Measurements from ENCODE around the gene OSER1. TPM values are rescaled to one million over a fixed set of nuclear protein-coding genes. Genes with fewer than 3 reads are reported as not detected.

OSER1 gene
- total RNA-seq, 1 donor from 2014 or later: 53.2 TPM

DNA sequence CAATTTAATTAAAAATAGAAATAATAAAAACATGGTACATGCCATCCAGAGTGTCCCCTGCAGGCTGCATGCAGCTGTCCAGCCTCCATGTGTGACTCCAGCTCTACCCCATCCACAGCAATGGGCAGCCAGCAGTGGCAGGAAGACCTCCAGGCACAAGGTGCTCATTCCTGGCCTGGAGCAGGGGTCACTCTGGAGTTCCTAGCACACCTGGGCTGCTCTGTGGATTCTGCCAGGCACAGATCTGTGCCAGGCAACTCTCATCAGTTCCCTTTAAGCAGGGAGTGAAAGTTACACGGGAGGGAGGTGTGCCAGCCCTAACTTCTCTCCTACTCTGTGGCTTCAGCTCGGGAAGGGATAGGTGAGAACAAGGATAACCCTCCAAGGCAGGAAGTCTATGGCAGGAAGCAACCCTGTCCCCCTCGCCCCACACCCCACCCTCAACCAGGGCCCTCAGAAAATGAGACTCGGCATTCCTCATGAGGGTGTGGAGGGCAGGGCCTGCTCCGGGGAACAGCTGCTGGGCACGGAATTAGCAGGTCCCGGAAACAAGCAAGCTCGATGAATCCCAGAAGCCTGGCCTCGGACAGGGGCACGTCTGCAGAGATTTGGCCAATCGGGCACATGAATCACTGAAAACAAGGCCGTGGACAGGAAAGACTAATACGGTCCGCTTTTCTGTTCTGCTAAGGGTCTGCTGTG, 33.6 kb downstream of the OSER1 start:
- no peaks in the 10 kb centered on the region for H3K36me3 ChIP-seq (ENCODE audit: control insufficient read depth, insufficient read depth, low read length)
- no peak overlapping the region for H3K4me3 ChIP-seq (ENCODE audit: low read depth, low read length)
- no peak for DNase-seq (ENCODE audit: low read depth)
- TF ChIP-seq, protein P1, sequence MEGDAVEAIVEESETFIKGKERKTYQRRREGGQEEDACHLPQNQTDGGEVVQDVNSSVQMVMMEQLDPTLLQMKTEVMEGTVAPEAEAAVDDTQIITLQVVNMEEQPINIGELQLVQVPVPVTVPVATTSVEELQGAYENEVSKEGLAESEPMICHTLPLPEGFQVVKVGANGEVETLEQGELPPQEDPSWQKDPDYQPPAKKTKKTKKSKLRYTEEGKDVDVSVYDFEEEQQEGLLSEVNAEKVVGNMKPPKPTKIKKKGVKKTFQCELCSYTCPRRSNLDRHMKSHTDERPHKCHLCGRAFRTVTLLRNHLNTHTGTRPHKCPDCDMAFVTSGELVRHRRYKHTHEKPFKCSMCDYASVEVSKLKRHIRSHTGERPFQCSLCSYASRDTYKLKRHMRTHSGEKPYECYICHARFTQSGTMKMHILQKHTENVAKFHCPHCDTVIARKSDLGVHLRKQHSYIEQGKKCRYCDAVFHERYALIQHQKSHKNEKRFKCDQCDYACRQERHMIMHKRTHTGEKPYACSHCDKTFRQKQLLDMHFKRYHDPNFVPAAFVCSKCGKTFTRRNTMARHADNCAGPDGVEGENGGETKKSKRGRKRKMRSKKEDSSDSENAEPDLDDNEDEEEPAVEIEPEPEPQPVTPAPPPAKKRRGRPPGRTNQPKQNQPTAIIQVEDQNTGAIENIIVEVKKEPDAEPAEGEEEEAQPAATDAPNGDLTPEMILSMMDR (IDR thresholded peaks at IDR 0.05; ENCODE audit: insufficient read depth, low read length, severe bottlenecking): no peak
- no peaks in the 10 kb centered on the region for H3K27me3 ChIP-seq (ENCODE audit: control insufficient read depth, insufficient read depth, low read length)
- no peak for FAIRE-seq

DNA sequence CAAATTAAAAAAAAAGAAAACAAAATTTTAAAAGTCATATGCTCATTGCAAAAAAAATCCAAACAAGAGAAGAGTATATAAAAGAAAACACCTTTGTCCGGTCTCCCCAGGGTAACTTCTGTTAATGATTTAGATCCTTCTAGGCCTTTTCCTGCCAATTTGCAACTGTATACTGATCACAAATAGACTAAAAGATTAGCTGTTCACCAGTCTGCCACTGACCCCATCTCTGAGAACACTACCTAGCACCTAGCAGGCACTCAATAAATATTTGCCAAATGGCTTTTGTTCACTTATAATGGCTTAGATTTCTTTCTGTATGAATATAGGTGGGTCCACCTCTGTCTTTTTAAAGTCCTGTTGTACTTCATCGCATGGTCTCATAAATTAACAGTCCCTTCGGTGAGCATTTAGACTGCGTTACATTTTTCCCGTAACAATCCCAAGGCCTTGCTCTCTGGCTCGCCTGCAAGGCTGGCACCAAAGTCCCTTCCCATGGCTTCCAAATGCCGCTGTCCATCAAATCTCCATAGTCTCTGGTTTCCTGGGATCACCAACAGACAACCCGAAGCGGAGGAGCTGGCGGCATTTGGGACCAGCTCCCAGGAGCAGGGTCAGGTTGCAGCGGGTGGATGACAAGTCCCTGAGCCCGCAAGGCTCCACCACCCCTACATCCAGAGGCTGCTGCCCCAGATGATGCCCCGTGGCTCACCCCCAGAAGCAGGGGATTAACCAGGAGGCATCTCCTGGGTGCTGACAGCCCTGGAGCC, 35.4 kb downstream of the OSER1 start:
- H3K27me3 ChIP-seq (ENCODE audit: control insufficient read depth, insufficient read depth, low read length): peaks cover 1% of the 10 kb centered on the region
- TF ChIP-seq, protein P1 (IDR thresholded peaks at IDR 0.05; ENCODE audit: insufficient read depth, low read length, severe bottlenecking): no peak
- DNase-seq (ENCODE audit: low read depth) (no peak), FAIRE-seq (no peak)
- no peak overlapping the region for H3K4me3 ChIP-seq (ENCODE audit: low read depth, low read length)
- H3K36me3 ChIP-seq (ENCODE audit: control insufficient read depth, insufficient read depth, low read length): no peaks in the 10 kb centered on the region

DNA sequence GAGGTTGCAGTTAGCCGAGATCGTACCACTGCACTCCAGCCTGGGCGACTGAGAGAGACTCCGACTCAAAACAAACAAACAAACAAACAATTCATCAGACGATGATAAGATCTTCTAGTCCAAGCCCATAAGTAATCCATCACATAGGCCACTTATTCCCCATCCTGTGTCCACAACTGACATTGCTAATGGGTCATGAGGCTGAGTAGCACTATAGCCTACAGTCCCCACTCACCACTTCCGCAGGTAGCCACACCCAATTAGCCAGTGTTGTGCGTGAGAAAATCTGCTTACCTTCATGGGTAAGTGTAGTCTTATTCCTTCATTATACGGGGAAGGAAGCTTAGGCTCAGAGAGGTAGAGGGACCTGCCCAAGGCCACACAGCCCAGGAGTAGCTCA, 36.7 kb downstream of the OSER1 start:
- DNase-seq (ENCODE audit: low read depth): no peak
- H3K36me3 ChIP-seq (ENCODE audit: control insufficient read depth, insufficient read depth, low read length): no peaks in the 10 kb centered on the region
- no peak overlapping the region for H3K4me3 ChIP-seq (ENCODE audit: low read depth, low read length)
- FAIRE-seq: no peak
- TF ChIP-seq, protein P1 (IDR thresholded peaks at IDR 0.05; ENCODE audit: insufficient read depth, low read length, severe bottlenecking): no peak
- peaks cover 1% of the 10 kb centered on the region for H3K27me3 ChIP-seq (ENCODE audit: control insufficient read depth, insufficient read depth, low read length)

DNA sequence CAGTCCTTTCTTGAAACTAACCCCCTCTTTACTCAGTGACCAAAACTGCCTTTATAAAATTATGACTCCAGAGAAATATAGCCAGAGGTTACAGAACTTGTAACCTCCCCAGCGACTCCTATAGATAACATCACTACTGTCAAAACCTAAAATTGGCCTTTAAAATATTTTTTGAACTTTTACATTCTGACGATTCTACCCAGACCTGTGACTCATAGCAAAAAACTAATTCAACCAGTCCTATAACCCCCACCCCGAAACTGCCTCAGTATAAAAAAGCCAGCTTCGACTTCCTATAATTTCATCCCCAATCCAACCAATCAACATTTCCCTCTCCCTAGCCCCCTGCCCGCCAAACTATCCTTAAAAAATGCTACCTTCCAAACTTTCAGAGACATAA, 37.5 kb downstream of the OSER1 start:
- FAIRE-seq (no peak), DNase-seq (ENCODE audit: low read depth) (no peak)
- H3K27me3 ChIP-seq (ENCODE audit: control insufficient read depth, insufficient read depth, low read length): peaks cover 1% of the 10 kb centered on the region
- H3K36me3 ChIP-seq (ENCODE audit: control insufficient read depth, insufficient read depth, low read length): no peaks in the 10 kb centered on the region
- no peak overlapping the region for H3K4me3 ChIP-seq (ENCODE audit: low read depth, low read length)
- TF ChIP-seq, protein P1 (IDR thresholded peaks at IDR 0.05; ENCODE audit: insufficient read depth, low read length, severe bottlenecking): no peak

DNA sequence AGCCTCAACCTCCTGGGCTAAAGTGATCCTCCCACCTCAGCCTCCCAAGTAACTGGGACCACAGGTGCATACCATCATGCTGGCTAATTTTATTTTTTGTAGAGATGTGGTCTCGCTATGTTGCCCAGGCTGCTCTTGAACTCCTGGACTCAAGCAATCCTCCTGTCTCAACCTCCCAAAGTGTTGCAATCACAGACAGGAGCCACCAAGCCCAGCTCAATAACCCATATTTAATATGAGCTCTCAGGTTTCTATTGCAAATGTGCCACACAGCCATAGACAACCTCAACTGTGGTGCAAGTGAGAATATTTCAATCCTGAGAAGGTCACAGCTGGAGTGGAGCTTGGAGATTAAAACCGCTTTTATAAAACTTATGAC, 38.0 kb downstream of the OSER1 start:
- no peak overlapping the region for H3K4me3 ChIP-seq (ENCODE audit: low read depth, low read length)
- no peaks in the 10 kb centered on the region for H3K36me3 ChIP-seq (ENCODE audit: control insufficient read depth, insufficient read depth, low read length)
- TF ChIP-seq, protein P1 (IDR thresholded peaks at IDR 0.05; ENCODE audit: insufficient read depth, low read length, severe bottlenecking): no peak
- H3K27me3 ChIP-seq (ENCODE audit: control insufficient read depth, insufficient read depth, low read length): peaks cover 1% of the 10 kb centered on the region
- FAIRE-seq (no peak), DNase-seq (ENCODE audit: low read depth) (no peak)

Data from bronchial epithelial cell (primary cell).